HCT116 (cell line): ENCODE measurements around the gene PTDSS2. TPM values are rescaled to one million over a fixed set of nuclear protein-coding genes. Genes with fewer than 3 reads are reported as not detected.
A peak's percentile ranks its signal among the peaks of the same experiment; 100 is the strongest.

Experiments used
- ATAC-seq: fragments of 200-7000 bp; cut with Tn5 transposase; 2 replicates; pipeline ENCODE4 v1.9.1; 2020; ENCODE audit warnings: mild to moderate bottlenecking, moderate library complexity
- BruUV-seq: library from RNA; stranded (reverse); fragments of 400-500 nt; replicated peaks from 2 replicates; lab custom pipeline; 2021; lab: Mats Ljungman, UMichigan
- CTCF ChIA-PET: fragments of 300-600 bp; sonication (Branson Sonifier 250); formaldehyde crosslinking; loops from one replicate; lab custom pipeline; 2021; ENCODE audit warnings: antibody characterized with exemption; lab: Charles Lee
- POLR2A ChIA-PET: fragments of 300-600, 350-600 bp; sonication (Branson Sonifier 250); formaldehyde crosslinking; loops from one replicate; lab custom pipeline; 2021; ENCODE audit warnings: antibody characterized with exemption; lab: Charles Lee
- RAD21 ChIA-PET, 2 experiments: fragments of 300-600 bp; sonication (Branson Sonifier 250); formaldehyde crosslinking; loops; one replicate each; lab custom pipeline; 2023; ENCODE audit warnings: low total read pairs in 2 of 2; ENCODE audit not compliant: uncharacterized antibody in 2 of 2, unreplicated experiment in 2 of 2, low non-redundant PET in 1 of 2; lab: Charles Lee
- DNase-seq: peaks from one replicate; pipeline ENCODE4 v3.0.0-alpha.2; 2010; ENCODE audit warnings: low read depth, low spot score
- H2AFZ ChIP-seq: fragments of 200-600 bp; shearing (Covaris generic), sonication (generic); 2 replicates; pipeline ENCODE4 v1.6.1; 2017; ENCODE audit warnings: low read depth, mixed run types, mixed read lengths, antibody characterized with exemption, low read length; ENCODE audit not compliant: poor library complexity, severe bottlenecking
- H3K27ac ChIP-seq: 2 replicates; pipeline ENCODE4 v1.5.1; 2012; ENCODE audit warnings: low read depth, low read length
- H3K27me3 ChIP-seq: fragments of 200-600 bp; sonication (generic); 2 replicates; pipeline ENCODE4 v1.6.1; 2016; ENCODE audit warnings: mixed run types, low read length, mixed read lengths; ENCODE audit not compliant: insufficient read depth
- H3K36me3 ChIP-seq, 2 experiments: fragments of 200-500 bp in 1 of 2; fragments of 200-600 bp in 1 of 2; sonication (Bioruptor generic) in 1 of 2; sonication (generic) in 1 of 2; 2 replicates each; pipeline versions ENCODE4 v1.5.1 to v1.6.1; 2014 to 2016; ENCODE audit warnings: low read length in 2 of 2, inconsistent platforms in 1 of 2, mixed read lengths in 1 of 2, mixed run types in 1 of 2; ENCODE audit not compliant: insufficient read depth in 2 of 2, control insufficient read depth in 1 of 2
- H3K4me1 ChIP-seq, 2 experiments: fragments of 200-600 bp in 1 of 2; sonication (generic) in 1 of 2; 2 replicates each; pipeline versions ENCODE4 v1.5.1 to v1.6.1; 2012 to 2017; ENCODE audit warnings: low read length in 2 of 2, inconsistent platforms in 1 of 2, mild to moderate bottlenecking in 1 of 2, mixed read lengths in 1 of 2, mixed run types in 1 of 2, moderate library complexity in 1 of 2; ENCODE audit not compliant: insufficient read depth in 2 of 2, control insufficient read depth in 1 of 2
- H3K4me2 ChIP-seq: fragments of 200-600 bp; sonication (generic); 2 replicates; pipeline ENCODE4 v1.6.1; 2017; ENCODE audit warnings: mixed run types, low read length, mixed read lengths
- H3K4me3 ChIP-seq, 2 experiments: fragments of 200-600 bp in 1 of 2; sonication (generic) in 1 of 2; replicated peaks in 1 of 2; 2 replicates each; pipeline ENCODE4 v1.5.1; 2011 to 2016; ENCODE audit warnings: low read length in 2 of 2, control low read depth in 1 of 2, low read depth in 1 of 2, mild to moderate bottlenecking in 1 of 2, mixed read lengths in 1 of 2, mixed run types in 1 of 2
- H3K79me2 ChIP-seq: fragments of 200-600 bp; sonication (generic); 2 replicates; pipeline ENCODE4 v1.6.1; 2017; ENCODE audit warnings: mild to moderate bottlenecking, mixed run types, low read length, moderate library complexity, mixed read lengths; ENCODE audit not compliant: insufficient read depth
- H3K9ac ChIP-seq: fragments of 200-600 bp; sonication (generic); 2 replicates; pipeline ENCODE4 v1.6.1; 2016; ENCODE audit warnings: low read length, mixed read lengths
- H3K9me2 ChIP-seq: fragments of 200-600 bp; sonication (generic), shearing (Covaris generic); 2 replicates; pipeline ENCODE4 v1.6.1; 2017; ENCODE audit warnings: mixed run types, mild to moderate bottlenecking, moderate library complexity; ENCODE audit not compliant: insufficient read depth
- H3K9me3 ChIP-seq, 2 experiments: fragments of 200-500 bp in 1 of 2; fragments of 200-600 bp in 1 of 2; sonication (Bioruptor generic) in 1 of 2; sonication (generic) in 1 of 2; 2 replicates each; pipeline ENCODE4 v1.6.1; 2014 to 2017; ENCODE audit warnings: low read length in 2 of 2, mixed read lengths in 2 of 2, inconsistent platforms in 1 of 2, low read depth in 1 of 2, mild to moderate bottlenecking in 1 of 2, mixed run types in 1 of 2, moderate library complexity in 1 of 2; ENCODE audit not compliant: control insufficient read depth in 1 of 2, insufficient read depth in 1 of 2
- H4K20me1 ChIP-seq: fragments of 200-600 bp; sonication (generic), shearing (Covaris generic); 2 replicates; pipeline ENCODE4 v1.6.1; 2017; ENCODE audit warnings: mixed run types, mild to moderate bottlenecking, moderate library complexity; ENCODE audit not compliant: insufficient read depth
- CBX3 ChIP-seq: IDR thresholded peaks from 2 replicates; pipeline ENCODE4 v1.6.1; 2012; ENCODE audit warnings: low read depth
- ELF1 ChIP-seq: IDR thresholded peaks from 2 replicates; pipeline ENCODE4 v1.6.1; 2012; ENCODE audit warnings: low read depth, borderline replicate concordance
- EZH2phosphoT487 ChIP-seq: fragments of 200-600 bp; IDR thresholded peaks from 2 replicates; pipeline ENCODE4 v1.6.1; 2018; ENCODE audit warnings: antibody characterized with exemption, borderline replicate concordance
- FOSL1 ChIP-seq: IDR thresholded peaks from 2 replicates; pipeline ENCODE4 v1.6.1; 2012; ENCODE audit warnings: low read depth
- JUND ChIP-seq: IDR thresholded peaks from 2 replicates; pipeline ENCODE4 v1.6.1; 2012
- POLR2A ChIP-seq: IDR thresholded peaks from 2 replicates; pipeline ENCODE4 v1.7.0; 2011; ENCODE audit warnings: borderline replicate concordance; ENCODE audit not compliant: insufficient read depth, insufficient read length; ENCODE audit errors: extremely low read depth
- POLR2AphosphoS5 ChIP-seq: IDR thresholded peaks from 2 replicates; pipeline ENCODE4 v1.6.1; 2011; ENCODE audit warnings: mild to moderate bottlenecking, low read depth, low read length, moderate library complexity
- RAD21 ChIP-seq: IDR thresholded peaks from 2 replicates; pipeline ENCODE4 v1.6.1; 2012; ENCODE audit warnings: low read depth, mild to moderate bottlenecking
- SIN3A ChIP-seq: IDR thresholded peaks from 2 replicates; pipeline ENCODE4 v1.6.1; 2012; ENCODE audit warnings: low read depth
- YY1 ChIP-seq: IDR thresholded peaks from 2 replicates; pipeline ENCODE4 v1.6.1; 2011; ENCODE audit warnings: low read length, low read depth, moderate library complexity, mild to moderate bottlenecking; ENCODE audit not compliant: insufficient replicate concordance; ENCODE audit errors: extremely low read depth
- intact Hi-C: fragments of 100-400 bp; cut with micrococcal nuclease; formaldehyde crosslinking; loops from 2 replicates; pipeline ENCODE4 v1.10.0; 2022
- total RNA-seq: library from RNA; stranded (reverse); gene quantifications from one replicate; pipeline ENCODE4 v1.2.1, GENCODE V29; 2021; ENCODE audit not compliant: unreplicated experiment

PTDSS2 gene
- total RNA-seq, 1 experiment from 2014 or later, result 40.1 TPM

DNA sequence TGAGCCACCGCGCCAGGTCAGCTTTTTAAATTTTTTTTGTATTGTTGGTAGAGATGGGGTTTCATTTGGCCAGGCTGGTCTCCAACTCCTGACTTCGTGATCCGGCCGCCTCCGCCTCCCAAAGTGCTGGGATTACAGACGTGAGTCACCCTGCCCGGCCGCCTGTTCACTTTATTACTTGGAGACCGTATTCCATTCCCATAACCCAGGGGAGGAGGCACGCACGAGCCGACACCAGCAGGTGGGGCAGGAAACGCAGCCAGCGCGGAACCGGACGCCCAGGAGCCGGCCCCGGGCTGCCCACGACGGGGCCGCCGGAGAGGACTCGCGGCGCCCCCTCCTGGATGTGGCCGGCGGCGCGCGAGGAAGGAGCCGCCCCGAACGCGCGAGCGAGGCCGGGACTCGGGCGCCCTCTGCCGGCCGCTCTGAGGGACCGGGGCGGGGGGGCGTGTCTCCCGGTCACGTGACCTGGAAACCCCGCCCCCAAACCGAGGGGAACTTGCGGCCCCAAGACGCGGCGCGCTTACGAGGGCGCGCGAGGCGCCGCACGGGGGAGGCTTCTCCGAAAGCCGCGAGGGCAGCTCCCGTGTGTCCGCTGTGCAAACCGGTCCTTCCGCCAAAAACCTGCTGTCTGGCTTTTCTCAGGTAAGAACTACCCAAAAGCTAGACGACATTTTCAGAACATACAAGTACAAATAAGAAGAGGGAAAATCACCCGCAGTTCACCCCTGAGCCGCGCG lies 68.6 kb downstream of the PTDSS2 start (continued):
- TF ChIP-seq EZH2phosphoT487 (no peak), POLR2AphosphoS5 (peak; percentile 43; the same call in 1 of the 2 replicates), RAD21 (peak; percentile 75), POLR2A (no peak), YY1 (peak; percentile 45), JUND (peak; percentile 41; the same call in 1 of the 2 replicates)

DNA sequence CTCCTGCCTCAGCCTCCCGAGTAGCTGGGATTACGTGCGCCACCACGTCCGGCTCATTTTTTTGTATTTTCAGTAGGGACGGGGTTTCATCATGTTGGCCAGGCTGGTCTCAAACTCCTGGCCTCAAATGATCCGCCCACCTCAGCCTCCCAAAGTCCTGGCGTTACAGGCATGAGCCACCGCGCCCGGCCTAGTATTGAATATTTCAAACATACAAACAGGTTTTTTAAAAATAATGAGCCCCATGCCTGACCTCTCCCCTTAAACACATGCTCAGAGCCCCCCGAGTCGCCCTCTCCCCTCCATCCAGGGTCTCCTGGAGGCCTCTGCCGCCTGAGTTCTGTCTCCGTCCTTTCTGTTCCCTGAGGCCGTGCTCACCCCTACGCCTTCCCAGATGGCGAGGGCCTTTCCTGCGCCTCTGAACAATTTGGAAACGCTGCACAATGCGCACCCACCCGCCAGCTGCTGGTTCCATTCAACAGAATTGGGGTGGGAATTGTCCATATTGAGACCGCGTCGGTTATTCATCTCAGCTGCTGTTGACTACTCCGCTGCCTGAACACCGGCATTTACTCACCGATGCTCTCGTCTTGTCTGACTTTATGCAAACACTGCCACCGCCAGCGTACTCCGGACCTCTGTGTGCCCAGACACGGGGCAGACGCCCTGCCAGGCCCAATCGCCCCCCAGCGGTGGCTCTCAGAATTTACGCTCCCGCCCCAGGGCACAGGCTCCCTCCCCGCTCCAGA lies 70.5 kb downstream of the PTDSS2 start:
- no peak overlapping the region for H3K27ac ChIP-seq
- H3K9me2 ChIP-seq, result no peaks in the 10 kb centered on the region
- POLR2A ChIA-PET, result no interaction called here
- BruUV-seq, result no TSS peak
- CTCF ChIA-PET, result no interaction called here
- ATAC-seq (no peak), DNase-seq (no peak)
- H4K20me1 ChIP-seq, result no peaks in the 10 kb centered on the region
- no peak overlapping the region for H2AFZ ChIP-seq
- H3K9me3 ChIP-seq, result peaks cover 0 to 15% of the 10 kb centered on the region in 2 experiments; a peak in 1 of 4 replicates
- no peaks in the 10 kb centered on the region for H3K27me3 ChIP-seq
- intact Hi-C loops, result no loop called here
- TF ChIP-seq JUND, result no peak
- TF ChIP-seq POLR2AphosphoS5, result no peak
- no peak for TF ChIP-seq YY1
- TF ChIP-seq CBX3, result no peak
- TF ChIP-seq SIN3A, result no peak
- TF ChIP-seq FOSL1, result no peak
- TF ChIP-seq ELF1, result no peak
- H3K36me3 ChIP-seq, result no peaks in the 10 kb centered on the region
- no peak overlapping the region for H3K4me2 ChIP-seq
- H3K79me2 ChIP-seq, result no peaks in the 10 kb centered on the region
- H3K4me1 ChIP-seq, result peaks cover 4 to 5% of the 10 kb centered on the region in 2 experiments; a peak in 3 of 4 replicates
- RAD21 ChIA-PET, result no interaction called here
- no peak overlapping the region for H3K4me3 ChIP-seq
- no peak overlapping the region for H3K9ac ChIP-seq
